Urothelium cell line (cell line): ENCODE measurements around the gene ACTL8.
A peak's percentile ranks its signal among the peaks of the same experiment; 100 is the strongest.

Experiments used
- DNase-seq: peaks from one replicate; pipeline ENCODE4 v3.0.0; 2011; ENCODE audit warnings: low spot score, mixed read lengths
- FAIRE-seq: peaks from 2 replicates; lab custom pipeline; 2011; peaks lifted over from hg19 to GRCh38; lab: Jason Lieb, UNC

ACTL8 gene

DNA sequence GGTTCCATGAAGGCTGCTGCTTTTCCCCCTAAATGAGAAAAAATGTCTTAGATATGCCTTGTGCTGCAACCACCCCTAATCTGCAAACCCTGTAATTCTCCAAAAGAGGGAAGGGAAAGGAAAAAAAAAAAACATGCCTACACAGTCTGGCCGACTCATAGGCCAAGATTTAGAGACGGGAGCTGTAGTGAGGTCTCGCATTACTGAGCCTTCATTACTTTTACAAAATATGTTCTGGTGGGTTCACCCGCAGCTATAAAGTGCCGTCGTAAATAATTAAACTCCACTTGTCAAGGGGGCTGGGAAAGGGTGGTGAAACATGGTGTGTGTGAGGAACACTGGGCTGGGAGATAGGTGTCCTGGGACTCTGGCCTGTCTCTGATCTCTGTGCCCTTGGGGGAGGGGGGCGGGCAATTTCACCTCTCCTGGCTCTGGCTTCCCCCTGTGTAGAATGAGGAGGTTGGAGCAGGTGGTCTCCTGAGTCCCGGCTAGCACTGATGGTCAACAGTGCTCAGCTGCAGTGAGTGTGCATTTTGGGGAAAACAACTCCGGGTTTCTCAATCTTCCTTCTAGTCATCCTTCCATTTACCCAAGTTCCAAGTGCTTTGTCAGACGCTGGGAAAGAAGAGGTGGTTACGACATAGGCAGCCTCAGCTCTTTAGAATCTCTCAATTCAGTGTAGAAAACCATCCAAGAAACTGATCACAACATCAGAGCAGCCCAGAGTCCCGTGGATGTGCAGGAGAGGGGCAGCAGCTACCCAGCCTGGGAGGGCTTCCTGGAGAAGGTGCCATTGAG lies 82.3 kb downstream of the ACTL8 start:
- no peak for DNase-seq
- FAIRE-seq: no peak

DNA sequence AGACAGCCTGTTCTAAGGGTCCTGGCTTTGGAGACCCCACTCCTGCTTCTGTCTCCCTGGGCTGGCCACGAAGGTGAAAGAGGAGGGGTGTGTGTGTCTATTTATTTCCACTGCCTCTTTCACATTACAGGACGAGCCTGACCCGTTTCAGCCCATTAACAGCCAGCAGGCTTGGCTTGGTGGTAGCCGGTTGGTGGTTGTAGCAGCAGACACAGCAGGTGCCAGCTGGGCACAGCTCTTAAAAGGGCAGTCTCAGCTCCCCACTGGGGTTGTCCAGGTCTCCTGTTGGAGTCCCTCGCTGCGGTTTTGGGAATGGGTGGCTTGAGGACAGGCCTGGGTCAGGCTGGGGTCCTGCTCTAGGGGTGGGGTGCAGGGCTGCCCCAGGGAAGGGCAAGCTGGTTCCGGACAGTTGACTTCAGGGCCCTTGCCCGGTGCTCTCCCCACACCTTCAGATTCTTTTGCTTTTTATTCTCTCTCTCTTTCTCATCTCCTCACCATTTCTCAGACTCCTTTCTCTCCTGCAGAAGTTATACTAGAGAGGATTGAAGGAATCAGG lies 84.6 kb downstream of the ACTL8 start:
- DNase-seq (no peak), FAIRE-seq (no peak)

DNA sequence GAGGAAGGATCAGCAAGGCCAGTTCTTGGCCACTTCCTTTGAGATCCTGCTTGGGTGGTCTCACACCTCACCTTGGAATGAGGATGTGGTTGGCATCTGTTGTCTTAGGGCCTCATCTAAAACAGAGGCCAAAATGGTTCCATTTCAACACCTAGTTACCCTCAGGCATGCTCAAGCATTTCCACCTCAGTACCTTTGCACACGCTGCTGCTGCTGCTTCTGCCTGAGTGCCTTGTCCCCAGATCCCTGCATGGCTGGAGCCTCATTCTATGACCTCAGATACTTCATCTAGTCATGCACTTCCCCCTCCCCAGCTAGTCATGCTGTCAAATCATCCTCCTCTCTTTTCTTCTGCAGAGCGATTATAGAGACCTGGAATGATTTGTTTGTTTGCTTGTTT lies 86.8 kb downstream of the ACTL8 start:
- FAIRE-seq (no peak), DNase-seq (no peak)

DNA sequence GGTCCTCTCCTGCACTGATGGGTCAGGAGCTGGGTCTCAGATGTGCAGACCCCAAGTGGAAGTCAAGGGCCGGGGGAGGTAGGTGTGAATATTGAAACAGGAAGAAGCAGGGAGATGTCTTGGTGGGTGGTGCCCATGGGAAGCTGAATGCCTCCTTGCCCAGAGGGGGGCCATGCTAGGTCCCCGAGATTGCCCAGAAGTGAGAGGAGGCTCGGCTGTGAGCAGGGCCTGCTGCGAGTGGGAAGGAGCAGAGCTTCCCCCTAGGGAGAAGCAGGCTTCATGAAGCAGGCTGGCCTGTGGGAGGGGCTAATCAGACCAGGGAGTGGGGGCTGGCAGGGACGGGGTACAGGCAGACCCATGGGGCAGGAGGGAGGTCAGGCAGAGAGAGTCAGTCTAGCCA lies 87.6 kb downstream of the ACTL8 start:
- DNase-seq: no peak
- FAIRE-seq: no peak

DNA sequence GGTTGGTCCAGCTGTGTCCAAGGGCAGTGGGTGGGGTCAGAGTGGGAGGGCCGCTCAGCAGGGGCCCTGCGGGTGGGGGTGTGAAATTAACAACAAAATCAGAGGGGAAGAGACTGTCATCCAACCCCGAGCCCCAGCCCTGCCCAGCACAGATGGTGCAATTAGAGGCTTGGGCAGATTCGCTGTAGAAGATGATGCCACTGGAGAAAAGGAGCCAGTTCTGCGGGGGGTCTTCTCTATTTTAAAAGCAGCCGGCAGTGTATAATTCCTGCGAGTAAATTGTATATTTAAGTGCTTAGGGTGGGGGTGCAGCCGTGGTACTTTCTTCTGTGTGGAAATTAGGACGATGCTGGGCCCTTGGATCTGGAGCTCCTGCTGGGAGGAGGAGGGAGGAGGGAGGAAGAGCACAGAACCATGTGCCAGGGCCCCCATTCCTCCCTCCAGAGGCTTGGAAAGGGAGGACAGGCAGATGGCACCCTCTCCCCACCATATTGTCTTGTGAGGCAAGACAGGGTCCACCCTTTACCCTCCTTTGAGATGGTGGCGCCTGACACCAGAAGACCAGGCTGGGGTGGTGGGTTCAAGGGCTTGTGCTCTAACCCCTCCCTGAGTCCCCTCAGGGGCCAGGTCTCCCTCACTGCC lies 89.2 kb downstream of the ACTL8 start:
- FAIRE-seq (no peak), DNase-seq (no peak)

DNA sequence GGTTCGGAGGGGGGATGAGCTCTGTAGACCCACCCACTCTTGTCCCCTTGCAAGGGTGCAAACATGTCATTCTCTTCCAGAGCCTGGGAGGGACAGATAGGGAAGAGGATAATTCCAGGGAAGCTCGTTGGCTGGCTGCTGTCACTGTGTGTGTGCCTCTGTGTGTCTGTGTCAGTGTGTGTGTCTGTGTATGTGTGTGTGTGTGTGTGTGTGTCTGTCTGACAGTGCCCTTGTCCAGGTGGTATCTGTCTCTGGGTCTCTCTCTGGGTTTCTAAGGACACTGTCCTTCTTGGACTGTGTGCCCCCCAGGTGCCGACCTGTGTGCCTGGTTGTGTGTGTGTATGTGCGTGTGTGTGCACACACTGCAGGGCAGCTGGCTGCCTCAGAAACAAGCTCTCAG lies 90.5 kb downstream of the ACTL8 start:
- no peak for DNase-seq
- no peak for FAIRE-seq

DNA sequence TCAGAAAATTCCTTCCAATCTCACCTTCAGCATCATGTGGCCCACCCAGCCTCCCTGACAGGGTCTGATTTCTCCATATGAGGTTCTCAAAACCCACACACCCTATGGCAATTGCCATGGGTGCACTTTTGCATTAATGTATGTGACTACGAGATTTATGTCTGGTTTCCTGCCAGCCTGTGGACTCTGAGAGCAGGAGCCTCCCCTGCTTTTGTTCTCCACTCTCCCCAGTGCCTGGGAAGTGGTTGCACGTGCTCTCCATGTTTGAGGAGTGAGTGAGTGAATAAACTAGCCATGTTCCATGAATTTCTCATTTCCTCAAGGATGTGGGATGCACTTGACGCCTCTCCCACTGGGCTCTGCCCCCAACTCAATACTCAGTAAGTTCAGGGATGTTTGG lies 91.2 kb downstream of the ACTL8 start:
- DNase-seq: no peak
- no peak for FAIRE-seq

DNA sequence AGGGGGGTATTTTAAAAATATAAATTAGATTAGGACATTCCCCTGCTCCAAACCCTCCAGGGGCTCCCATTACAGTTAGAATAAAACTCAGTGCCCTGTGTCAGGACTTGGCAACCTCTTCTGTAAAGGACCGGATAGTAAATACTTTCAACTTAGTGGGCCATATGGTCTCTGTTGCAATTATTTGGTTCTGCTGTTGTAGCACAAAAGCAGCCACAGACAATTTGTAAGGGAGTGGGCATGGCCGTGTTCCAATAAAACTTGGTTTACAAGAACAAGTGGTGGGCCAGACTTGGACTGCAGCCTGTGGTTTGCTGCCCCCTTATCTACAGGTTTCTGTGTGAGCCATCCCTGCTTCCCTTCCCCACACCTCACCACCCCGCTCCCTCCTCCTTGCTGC lies 92.0 kb downstream of the ACTL8 start:
- DNase-seq (no peak), FAIRE-seq (no peak)

DNA sequence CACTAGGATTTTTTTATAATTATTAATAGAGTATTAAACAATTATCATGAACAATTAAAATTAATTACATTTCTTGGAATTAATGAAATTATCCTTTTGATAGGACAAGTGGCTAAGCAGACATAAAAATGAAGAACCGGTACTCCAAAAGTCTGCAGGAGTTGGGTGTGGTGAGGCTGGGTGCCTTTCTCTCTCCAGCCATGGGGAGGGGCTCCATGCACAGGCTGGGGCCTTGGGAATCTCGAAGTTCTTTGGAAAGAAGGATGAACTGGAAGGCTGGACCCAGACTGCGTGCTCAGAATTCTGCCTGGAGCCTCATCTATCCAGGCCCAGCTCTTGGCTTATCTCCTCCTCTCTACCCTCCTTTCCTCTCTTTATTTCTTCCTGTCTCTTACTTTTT lies 94.1 kb downstream of the ACTL8 start:
- FAIRE-seq: no peak
- no peak for DNase-seq

DNA sequence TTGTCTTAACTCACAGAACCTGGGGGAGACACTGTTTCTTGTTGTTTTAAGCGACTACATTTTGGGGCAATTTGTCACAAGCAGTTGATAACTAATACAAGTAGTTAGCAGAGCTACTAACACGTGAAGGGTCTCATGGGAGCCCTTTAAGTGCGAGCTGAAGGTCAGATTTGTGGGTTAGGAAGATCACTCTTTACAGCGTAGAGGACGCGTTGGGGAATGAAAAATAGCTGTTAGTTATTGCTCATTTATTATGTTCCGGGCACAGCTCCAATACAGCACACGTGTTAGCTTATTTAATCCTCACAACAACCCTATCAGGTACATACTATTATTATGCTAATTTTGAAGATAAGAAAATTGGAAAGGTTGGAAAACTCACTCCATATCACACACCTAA lies 95.9 kb downstream of the ACTL8 start:
- FAIRE-seq (no peak), DNase-seq (no peak)

DNA sequence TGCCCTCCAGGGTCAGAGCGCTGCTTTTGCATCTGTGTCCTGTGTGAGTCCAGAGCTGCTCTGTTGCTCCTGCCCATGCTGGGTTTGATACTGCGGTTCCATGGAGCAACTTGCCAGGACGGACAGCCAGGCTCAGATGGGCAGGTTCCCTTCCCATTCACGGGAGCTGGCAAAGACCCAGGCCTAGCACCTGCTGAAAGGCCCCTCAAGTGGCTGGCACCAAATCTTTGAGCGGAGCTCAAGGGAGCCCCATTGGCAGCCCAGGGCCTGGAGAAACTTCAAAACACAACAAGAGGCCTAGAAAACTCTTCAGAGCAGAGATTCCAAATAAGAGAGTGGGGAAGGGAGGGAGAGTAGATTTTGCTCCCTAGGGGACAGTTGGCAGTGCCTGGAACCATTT lies 97.2 kb downstream of the ACTL8 start:
- DNase-seq: no peak

DNA sequence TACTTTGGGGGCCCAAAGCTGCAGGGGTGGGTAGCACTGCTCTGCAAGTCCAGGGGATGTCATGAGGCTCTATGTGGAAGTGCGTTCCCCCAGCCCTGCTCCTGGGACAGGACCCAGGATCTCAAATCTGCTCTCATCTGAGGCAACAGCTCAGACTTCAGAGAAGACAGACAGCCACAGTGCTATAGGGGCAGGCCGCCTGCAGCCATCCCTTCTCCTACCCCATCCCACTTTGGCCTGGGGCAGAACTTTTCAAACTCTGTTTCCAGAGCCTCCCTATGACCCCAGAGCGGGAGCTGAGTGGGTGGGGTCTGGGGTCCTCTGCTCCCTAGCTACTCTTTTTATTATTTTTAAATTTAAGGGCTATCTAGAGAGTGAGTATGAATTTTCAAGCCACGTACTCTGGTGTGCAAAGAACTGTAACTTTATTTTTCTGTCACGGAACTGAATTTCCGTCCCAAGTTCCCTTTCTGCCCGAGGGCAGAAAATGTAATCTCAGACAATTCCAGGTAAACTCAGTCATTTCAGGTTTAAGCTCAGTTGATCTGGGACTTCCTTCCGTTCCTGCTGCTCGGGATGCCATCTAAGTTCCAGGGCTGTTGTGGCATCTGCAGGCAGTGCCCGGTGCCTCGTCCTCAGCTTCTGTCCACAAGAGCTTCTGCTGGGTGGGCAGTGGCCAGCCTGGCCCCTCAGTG lies 98.3 kb downstream of the ACTL8 start:
- DNase-seq (no peak), FAIRE-seq (no peak)

More for the DNA sequence above, 97.2 kb downstream of the ACTL8 start:
- no peak for FAIRE-seq

DNA sequence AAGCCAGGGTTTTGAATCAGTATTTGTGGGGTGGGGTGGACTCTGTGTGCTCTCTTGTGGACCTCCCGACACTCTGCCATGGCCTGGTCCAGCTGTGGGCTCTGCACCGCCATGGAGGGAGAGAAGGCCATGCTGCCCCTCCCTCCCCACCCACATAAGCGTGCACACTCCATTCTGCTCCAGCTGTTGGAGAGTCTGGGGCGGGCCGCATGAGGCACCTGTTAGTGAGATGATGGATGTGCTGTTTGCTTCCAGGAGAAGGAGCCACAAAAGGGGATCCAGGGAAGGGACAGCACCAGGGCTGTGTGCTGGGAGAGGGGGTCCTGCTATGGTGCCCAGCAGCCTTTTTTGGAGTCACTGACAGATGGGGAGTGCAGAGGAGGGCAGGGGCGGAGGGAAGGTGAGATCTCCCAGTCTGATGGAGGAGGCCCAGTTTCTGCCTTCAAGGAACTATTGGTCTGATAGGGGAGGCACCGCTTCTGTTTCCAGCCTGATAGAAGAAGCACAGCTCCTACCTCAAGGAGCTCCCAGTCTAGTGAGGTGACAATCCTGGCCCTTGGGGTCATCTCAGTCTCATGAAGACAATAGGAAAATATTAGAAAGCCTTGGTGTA lies 101.5 kb downstream of the ACTL8 start:
- no peak for DNase-seq
- FAIRE-seq: no peak

DNA sequence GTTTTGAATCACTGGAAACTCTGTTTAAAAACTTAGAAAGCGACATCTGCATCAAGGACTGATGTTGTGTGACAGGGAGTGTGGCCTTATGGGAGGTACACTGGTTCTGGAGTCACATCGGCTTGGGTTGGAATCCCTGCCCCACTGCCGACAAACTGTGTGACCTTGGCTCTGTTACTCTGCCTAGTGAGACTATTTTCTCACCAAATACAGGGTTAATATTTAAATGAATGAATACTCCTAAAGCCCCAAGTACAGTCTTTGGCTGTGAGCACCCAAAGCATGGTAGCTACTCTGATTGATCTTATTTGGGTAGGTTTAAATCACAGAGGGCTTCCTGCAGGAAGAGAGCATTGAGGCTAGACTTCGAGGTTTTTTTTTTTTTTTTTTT lies 102.0 kb downstream of the ACTL8 start:
- FAIRE-seq (no peak), DNase-seq (no peak)

DNA sequence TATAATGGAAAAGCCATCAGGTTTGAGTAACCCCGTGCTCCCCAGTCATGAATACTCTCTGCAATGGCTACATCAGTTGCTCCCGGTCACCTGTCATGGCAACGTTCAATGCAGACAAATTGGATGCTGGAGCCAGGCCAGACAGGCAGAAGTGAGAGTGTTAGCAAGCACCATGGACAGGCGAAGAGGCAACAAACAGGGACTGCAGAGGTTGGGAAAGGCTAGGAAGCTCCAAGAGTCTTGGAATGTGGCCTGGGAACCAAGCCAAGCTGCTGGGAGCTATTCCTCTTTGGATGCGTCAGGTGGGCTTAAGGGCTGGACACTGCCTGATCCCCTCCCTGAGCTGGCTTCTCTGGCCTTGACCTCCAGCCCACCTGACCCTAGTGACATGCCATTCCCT lies 102.9 kb downstream of the ACTL8 start:
- no peak for FAIRE-seq
- peak; percentile 40 for DNase-seq

DNA sequence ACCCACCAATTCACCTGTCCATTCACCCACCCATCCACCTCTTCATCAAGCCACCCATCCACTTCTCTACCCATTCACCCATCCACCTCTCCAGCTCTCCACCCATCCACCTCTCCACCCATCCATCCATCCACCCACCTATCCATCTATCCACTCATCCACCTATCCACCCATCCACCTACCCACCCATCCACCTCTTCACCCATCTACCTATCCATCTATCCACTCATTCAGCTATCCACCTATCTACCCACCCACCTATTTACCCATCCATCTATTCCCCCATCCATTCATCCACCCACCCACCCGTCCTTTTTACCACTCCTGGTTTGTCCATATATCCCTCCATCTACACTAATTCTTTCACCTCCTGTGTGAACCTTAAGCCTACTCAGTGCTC lies 105.7 kb downstream of the ACTL8 start:
- FAIRE-seq (no peak), DNase-seq (no peak)

DNA sequence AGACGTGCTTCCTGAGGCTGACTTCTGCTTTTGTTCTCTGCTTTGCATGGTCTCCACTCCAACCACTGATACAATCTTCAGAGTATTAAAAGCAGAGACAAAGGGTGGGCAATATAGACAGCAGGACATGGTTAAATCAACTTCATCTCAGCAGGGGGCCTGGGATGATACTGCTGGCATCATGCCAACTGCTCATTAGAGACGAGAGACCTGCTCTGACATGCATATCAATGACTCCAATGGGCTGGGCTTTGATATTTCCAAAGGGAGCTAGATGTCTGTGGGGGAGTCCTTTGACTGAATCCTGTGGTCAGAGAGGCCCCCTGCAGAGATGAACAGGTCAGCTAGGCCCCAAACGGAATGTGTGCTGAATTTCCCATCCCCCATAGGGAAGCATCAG lies 106.6 kb downstream of the ACTL8 start:
- no peak for FAIRE-seq
- DNase-seq: no peak

DNA sequence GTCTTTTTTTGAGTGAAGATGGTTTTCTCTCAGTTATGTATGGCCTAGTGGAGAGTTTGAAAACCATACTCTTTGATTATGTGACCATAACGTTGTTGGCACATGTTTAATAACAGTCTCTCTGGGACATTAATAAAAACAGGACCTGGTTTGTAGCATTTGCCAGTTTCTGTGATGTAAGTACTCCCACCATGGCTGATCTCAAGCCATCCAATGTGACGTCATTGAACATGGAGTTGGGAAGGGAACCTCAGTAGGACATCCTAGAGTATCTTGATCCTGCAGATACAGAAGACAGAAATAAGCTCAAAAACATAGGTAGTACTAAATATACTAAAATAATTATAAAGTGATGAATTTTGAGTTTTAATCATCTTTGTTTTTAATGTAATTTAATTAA lies 107.0 kb downstream of the ACTL8 start:
- no peak for DNase-seq
- no peak for FAIRE-seq

DNA sequence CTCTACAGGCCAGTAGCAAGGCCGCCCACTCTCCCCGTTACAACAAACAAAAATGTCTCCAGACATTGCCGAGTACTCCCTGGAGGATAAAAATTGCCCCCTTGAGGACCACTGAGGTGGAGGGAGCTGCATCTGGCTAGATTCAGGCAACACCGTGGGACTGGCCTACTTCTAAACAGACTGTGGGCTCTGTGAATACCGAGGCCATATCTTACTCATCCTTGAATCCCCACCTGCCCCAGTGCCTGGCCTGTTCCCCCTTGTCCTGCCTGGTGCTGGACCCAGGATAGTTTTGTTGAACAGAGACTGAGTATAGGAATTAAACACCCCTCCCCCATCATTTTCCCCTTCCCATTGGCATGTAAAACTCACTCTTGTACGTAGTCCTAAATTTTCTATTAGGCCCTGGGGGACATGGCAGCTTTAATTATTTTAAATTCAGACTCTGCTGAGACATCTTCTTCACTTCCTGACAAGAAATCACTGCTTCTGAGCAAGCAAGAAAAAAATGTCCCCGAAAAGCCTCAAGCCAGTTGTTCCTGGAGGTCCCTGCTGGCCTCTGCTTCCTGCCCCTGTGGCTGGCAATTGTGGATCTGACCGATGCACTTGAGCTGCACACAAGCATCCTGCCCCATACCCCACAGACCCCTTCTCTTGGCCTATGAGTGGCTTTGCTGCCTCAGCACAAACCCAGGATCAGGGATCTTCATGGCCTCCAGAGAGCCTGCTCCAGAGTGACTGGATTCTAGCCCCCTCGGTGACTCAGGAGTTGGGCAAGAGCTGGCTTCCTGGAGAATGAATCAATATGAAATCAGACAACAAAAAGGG lies 111.0 kb downstream of the ACTL8 start:
- DNase-seq (peak; percentile 72), FAIRE-seq (no peak)

DNA sequence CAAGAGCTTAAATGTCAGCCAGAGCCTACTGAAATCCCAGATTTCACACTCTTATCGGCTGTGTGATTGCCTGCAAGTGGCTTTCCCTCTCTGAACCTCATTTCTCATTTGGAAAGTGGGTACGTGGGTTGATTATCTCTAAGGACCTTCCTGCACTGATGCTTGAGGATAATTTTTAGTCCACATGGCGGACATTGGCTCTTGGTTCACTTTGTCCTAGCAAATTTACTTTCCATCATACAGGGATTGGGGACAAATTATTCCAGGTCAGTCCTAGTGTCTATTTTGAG lies 111.6 kb downstream of the ACTL8 start:
- no peak for DNase-seq
- FAIRE-seq: no peak

DNA sequence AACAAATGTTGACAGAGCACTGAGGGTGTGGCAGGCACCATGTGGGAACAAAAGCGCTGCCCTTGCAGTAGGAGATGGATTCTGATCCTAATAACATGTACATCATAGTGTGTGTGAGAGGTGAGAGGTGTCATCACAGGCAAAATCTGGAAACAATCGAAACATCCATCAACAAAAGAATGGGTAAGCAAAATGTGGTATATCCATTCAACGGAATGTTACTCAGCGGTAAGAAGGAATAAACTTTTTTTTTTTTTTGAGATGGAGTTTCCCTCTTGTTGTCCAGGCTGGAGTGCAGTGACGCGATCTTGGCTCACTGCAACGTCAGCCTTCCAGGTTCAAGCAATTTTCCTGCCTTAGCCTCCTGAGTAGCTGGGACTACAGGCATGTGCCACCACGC lies 112.3 kb downstream of the ACTL8 start:
- no peak for FAIRE-seq
- no peak for DNase-seq
